Measurements from ENCODE around the gene CACNA1G. TPM values are rescaled to one million over a fixed set of nuclear protein-coding genes. Genes with fewer than 3 reads are reported as not detected.
A peak's percentile ranks its signal among the peaks of the same experiment; 100 is the strongest.

The CACNA1G gene
- total and polyA plus RNA-seq, 2 experiments from 2014 or later = 0.06 to 0.97 TPM

DNA sequence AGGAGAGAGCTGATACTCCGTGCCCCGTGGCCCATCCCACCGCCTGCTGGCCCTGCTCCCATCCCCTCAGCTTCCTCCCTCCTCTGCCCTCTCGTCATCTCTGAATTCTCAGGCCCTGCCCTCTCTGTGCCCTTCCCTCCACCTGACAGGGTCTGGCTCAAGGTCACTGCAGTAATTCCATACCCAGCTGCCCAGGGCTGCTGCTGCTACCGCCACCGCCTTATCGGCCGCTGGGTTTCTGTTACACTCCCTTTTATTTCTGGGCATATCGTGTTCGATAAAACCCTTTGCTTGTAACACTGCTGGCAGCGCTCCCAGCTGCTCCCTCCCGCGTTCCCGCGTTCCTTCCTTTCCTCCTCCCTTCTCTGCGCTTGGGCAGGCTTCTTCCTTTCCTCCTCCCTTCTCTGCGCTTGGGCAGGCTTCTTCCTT is 26.8 kb upstream of the CACNA1G start:
- peaks cover 8% of the 10 kb centered on the region for H3K4me1 ChIP-seq (ENCODE audit: insufficient read depth)
- H3F3A ChIP-seq (ENCODE audit: insufficient read depth) = no peaks in the 10 kb centered on the region
- H3K9me3 ChIP-seq (ENCODE audit: low read depth) = no peaks in the 10 kb centered on the region
- no peak overlapping the region for H2AFZ ChIP-seq
- TF ChIP-seq EZH2phosphoT487 (IDR thresholded peaks at IDR 0.05; ENCODE audit: insufficient read depth, low read depth) (no peak), EZH2 (IDR thresholded peaks at IDR 0.05; ENCODE audit: insufficient read depth, poor library complexity, severe bottlenecking) (no peak)
- in situ Hi-C loops (cut with MboI) = no loop called here
- no peaks in the 10 kb centered on the region for H3K9me2 ChIP-seq (ENCODE audit: insufficient read depth)
- H3K27ac ChIP-seq = no peak overlapping the region
- no peaks in the 10 kb centered on the region for H4K20me1 ChIP-seq (ENCODE audit: insufficient read depth)
- H3K4me2 ChIP-seq (ENCODE audit: unreplicated experiment) = peak overlapping the region; percentile 21
- WGBS, 2 experiments (ENCODE audit: low coverage in 1 of 2, low lambda C conversion rate in 2 of 2, missing lambda C conversion rate in 2 of 2) = 2 to 3% methylated on average over 12 to 17 of the region's 17 CpGs
- H3K9ac ChIP-seq = no peak overlapping the region
- H3K36me3 ChIP-seq (ENCODE audit: low read depth) = no peaks in the 10 kb centered on the region
- H3K27me3 ChIP-seq (replicated peaks; ENCODE audit: insufficient read depth) = peaks cover 13% of the 10 kb centered on the region
- no peaks in the 10 kb centered on the region for H3K79me2 ChIP-seq (ENCODE audit: insufficient read depth)
- peak overlapping the region; percentile 52 for H3K4me3 ChIP-seq
- peak; percentile 54 for DNase-seq

DNA sequence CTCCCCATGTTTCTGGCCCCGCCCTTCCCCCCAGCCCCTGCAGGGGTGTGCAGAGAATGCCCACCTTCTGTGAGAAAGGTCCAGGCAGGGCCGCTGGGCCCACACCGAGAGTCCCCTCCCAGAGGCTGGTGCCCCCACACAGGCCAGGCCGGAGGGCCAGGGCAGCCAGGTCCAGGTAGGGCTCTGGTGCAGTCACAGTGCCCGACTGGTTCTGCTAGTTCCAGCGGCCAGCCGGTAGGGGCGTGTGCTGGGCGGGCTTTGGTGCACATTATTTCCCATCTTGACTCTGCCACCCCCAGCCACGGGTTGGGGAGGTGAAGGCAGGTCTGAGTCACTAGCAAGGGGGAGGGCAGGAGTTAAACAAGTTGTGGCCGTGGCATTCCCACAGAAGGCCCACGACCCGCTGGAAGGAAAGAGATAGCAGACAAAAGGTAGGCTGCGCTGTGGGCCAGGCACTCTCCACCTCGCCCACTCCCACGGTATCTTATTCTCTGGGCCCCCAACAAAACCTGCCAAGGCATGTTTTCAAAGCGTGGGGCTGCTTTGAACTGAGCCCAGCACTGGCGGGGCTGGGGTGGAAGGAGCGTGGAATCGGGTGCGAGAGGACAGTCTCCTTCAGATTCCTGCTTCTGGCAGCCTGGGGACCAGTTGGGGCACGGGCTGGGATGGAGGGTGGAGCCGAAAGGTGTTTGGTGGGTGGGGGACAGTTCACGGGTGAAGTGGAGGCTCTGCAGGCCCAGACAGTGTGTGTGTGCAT is 26.1 kb upstream of the CACNA1G start:
- DNase-seq = peak; percentile 43
- 47% methylated on average over 15 to 23 of the region's 24 CpGs for WGBS, 2 experiments (ENCODE audit: low coverage in 1 of 2, low lambda C conversion rate in 2 of 2, missing lambda C conversion rate in 2 of 2)
- H3K27ac ChIP-seq = no peak overlapping the region
- H4K20me1 ChIP-seq (ENCODE audit: insufficient read depth) = no peaks in the 10 kb centered on the region
- H3K4me2 ChIP-seq (ENCODE audit: unreplicated experiment) = peak overlapping the region; percentile 21
- H3K27me3 ChIP-seq (replicated peaks; ENCODE audit: insufficient read depth) = peaks cover 13% of the 10 kb centered on the region
- peaks cover 8% of the 10 kb centered on the region for H3K4me1 ChIP-seq (ENCODE audit: insufficient read depth)
- no peaks in the 10 kb centered on the region for H3K36me3 ChIP-seq (ENCODE audit: low read depth)
- H3K79me2 ChIP-seq (ENCODE audit: insufficient read depth) = no peaks in the 10 kb centered on the region
- H3K9ac ChIP-seq = no peak overlapping the region
- H3F3A ChIP-seq (ENCODE audit: insufficient read depth) = no peaks in the 10 kb centered on the region
- peak overlapping the region; percentile 52 for H3K4me3 ChIP-seq
- H3K9me2 ChIP-seq (ENCODE audit: insufficient read depth) = no peaks in the 10 kb centered on the region
- no peak overlapping the region for H2AFZ ChIP-seq
- H3K9me3 ChIP-seq (ENCODE audit: low read depth) = no peaks in the 10 kb centered on the region
- no peak for TF ChIP-seq EZH2phosphoT487 (IDR thresholded peaks at IDR 0.05; ENCODE audit: insufficient read depth, low read depth)
- no peak for TF ChIP-seq EZH2 (IDR thresholded peaks at IDR 0.05; ENCODE audit: insufficient read depth, poor library complexity, severe bottlenecking)
- in situ Hi-C loops (cut with MboI) = no loop called here

DNA sequence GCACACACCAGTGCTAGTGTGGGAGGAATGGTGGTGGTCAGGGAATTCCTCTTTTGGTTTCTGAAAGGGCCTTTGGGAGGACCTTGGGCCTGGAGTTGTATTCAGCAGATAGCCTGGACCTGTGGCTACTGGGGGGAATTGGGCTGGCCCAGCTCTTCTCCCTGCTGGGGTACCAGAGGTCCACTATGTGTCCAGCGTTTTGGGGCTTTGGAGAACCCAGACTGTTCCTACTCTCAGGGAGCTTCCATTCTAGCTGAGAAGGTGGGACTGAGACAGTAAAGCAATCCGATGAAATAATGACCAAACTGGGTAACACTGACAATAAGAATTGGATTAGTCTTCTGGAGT is 25.6 kb upstream of the CACNA1G start:
- H3K36me3 ChIP-seq (ENCODE audit: low read depth) = no peaks in the 10 kb centered on the region
- H3K27ac ChIP-seq = no peak overlapping the region
- H3K9me2 ChIP-seq (ENCODE audit: insufficient read depth) = no peaks in the 10 kb centered on the region
- H3K4me2 ChIP-seq (ENCODE audit: unreplicated experiment) = no peak overlapping the region
- H3K27me3 ChIP-seq (replicated peaks; ENCODE audit: insufficient read depth) = peaks cover 13% of the 10 kb centered on the region
- TF ChIP-seq EZH2phosphoT487 (IDR thresholded peaks at IDR 0.05; ENCODE audit: insufficient read depth, low read depth) (no peak), EZH2 (IDR thresholded peaks at IDR 0.05; ENCODE audit: insufficient read depth, poor library complexity, severe bottlenecking) (no peak)
- H3K4me3 ChIP-seq = no peak overlapping the region
- no peaks in the 10 kb centered on the region for H3F3A ChIP-seq (ENCODE audit: insufficient read depth)
- DNase-seq = no peak
- in situ Hi-C loops (cut with MboI) = no loop called here
- no peaks in the 10 kb centered on the region for H3K79me2 ChIP-seq (ENCODE audit: insufficient read depth)
- 90 to 97% methylated on average over 2 of the region's 2 CpGs for WGBS, 2 experiments (ENCODE audit: low coverage in 1 of 2, low lambda C conversion rate in 2 of 2, missing lambda C conversion rate in 2 of 2)
- H2AFZ ChIP-seq = no peak overlapping the region
- H3K9me3 ChIP-seq (ENCODE audit: low read depth) = no peaks in the 10 kb centered on the region
- peaks cover 8% of the 10 kb centered on the region for H3K4me1 ChIP-seq (ENCODE audit: insufficient read depth)
- no peak overlapping the region for H3K9ac ChIP-seq
- H4K20me1 ChIP-seq (ENCODE audit: insufficient read depth) = no peaks in the 10 kb centered on the region

DNA sequence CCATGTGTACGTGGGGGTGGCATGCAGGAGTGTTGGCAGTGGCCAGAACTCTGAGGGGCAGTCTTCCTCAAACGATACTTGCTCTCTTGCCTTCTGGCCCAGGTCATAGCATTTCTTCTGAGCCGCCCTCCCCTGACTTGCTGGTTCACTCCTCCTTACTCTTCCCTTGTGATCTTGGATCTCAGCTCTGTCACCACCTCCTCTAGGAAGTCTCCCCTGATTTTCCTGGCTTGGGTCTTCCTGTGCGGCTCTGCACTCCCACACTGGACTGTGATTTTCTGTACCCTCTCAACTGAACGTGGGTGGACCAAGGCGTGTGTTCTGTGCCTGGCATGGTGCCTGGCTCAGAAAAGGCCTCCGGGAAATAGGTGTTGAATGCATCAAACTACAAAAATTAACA is 25.1 kb upstream of the CACNA1G start:
- Histone ChIP-seq H3K27me3 (replicated peaks; ENCODE audit: insufficient read depth) (peaks cover 13% of the 10 kb centered on the region), H3K4me1 (ENCODE audit: insufficient read depth) (peaks cover 8% of the 10 kb centered on the region), H3K4me2 (ENCODE audit: unreplicated experiment) (no peak overlapping the region), H3K9ac (no peak overlapping the region), H3K9me2 (ENCODE audit: insufficient read depth) (no peaks in the 10 kb centered on the region), H3K9me3 (ENCODE audit: low read depth) (no peaks in the 10 kb centered on the region), H2AFZ (no peak overlapping the region), H3K4me3 (no peak overlapping the region), H3K36me3 (ENCODE audit: low read depth) (no peaks in the 10 kb centered on the region), H3K27ac (no peak overlapping the region), H4K20me1 (ENCODE audit: insufficient read depth) (no peaks in the 10 kb centered on the region), H3F3A (ENCODE audit: insufficient read depth) (no peaks in the 10 kb centered on the region), H3K79me2 (ENCODE audit: insufficient read depth) (no peaks in the 10 kb centered on the region)
- 68 to 73% methylated on average over 7 of the region's 7 CpGs for WGBS, 2 experiments (ENCODE audit: low coverage in 1 of 2, low lambda C conversion rate in 2 of 2, missing lambda C conversion rate in 2 of 2)
- TF ChIP-seq EZH2 (IDR thresholded peaks at IDR 0.05; ENCODE audit: insufficient read depth, poor library complexity, severe bottlenecking) (no peak), EZH2phosphoT487 (IDR thresholded peaks at IDR 0.05; ENCODE audit: insufficient read depth, low read depth) (no peak)
- in situ Hi-C loops (cut with MboI) = no loop called here
- no peak for DNase-seq
